DMS79 treated with DMSO at 0.1 percent for 48 hours (cell line): ENCODE measurements around the gene AUTS2.
A peak's percentile ranks its signal among the peaks of the same experiment; 100 is the strongest.

Experiments used
- DNase-seq: peaks from one replicate; lab custom pipeline; 2025; lab: John Stamatoyannopoulos, UW

Gene AUTS2

GRCh38 chr7:69789563-69789962, 191.3 kb downstream of the AUTS2 start:
- no peak for DNase-seq

GRCh38 chr7:69790977-69791724, 192.9 kb downstream of the AUTS2 start:
- DNase-seq: no peak

- no peak for DNase-seq
Measured at GRCh38 chr7:69791739-69792138, 193.5 kb downstream of the AUTS2 start.

GRCh38 chr7:69795932-69796331, 197.7 kb downstream of the AUTS2 start:
- no peak for DNase-seq

GRCh38 chr7:69796416-69796815, 198.1 kb downstream of the AUTS2 start:
- no peak for DNase-seq

GRCh38 chr7:69799048-69799697, 200.9 kb downstream of the AUTS2 start:
- DNase-seq: no peak

GRCh38 chr7:69799990-69800389, 201.7 kb downstream of the AUTS2 start:
- no peak for DNase-seq

GRCh38 chr7:69800495-69800894, 202.2 kb downstream of the AUTS2 start:
- DNase-seq: peak; percentile 16

- no peak for DNase-seq
Measured at GRCh38 chr7:69801729-69802682, 203.7 kb downstream of the AUTS2 start.

GRCh38 chr7:69803699-69804516, 205.6 kb downstream of the AUTS2 start:
- no peak for DNase-seq

- no peak for DNase-seq
Measured at GRCh38 chr7:69804962-69805361, 206.7 kb downstream of the AUTS2 start.

GRCh38 chr7:69808391-69808790, 210.1 kb downstream of the AUTS2 start:
- no peak for DNase-seq

- no peak for DNase-seq
Measured at GRCh38 chr7:69811476-69812308, 213.4 kb downstream of the AUTS2 start.

- DNase-seq: peak; percentile 54
Measured at GRCh38 chr7:69812756-69813155, 214.5 kb downstream of the AUTS2 start.

GRCh38 chr7:69813637-69814240, 215.5 kb downstream of the AUTS2 start:
- no peak for DNase-seq

GRCh38 chr7:69814421-69814962, 216.2 kb downstream of the AUTS2 start:
- DNase-seq: no peak

GRCh38 chr7:69816501-69816900, 218.2 kb downstream of the AUTS2 start:
- no peak for DNase-seq

GRCh38 chr7:69817121-69817520, 218.8 kb downstream of the AUTS2 start:
- DNase-seq: no peak

- no peak for DNase-seq
Measured at GRCh38 chr7:69817841-69818635, 219.8 kb downstream of the AUTS2 start.
